GM23338 (cell line): ENCODE results near the gene APOL2.

Source experiments
- EZH2 ChIP-seq: fragments of 200-600 bp; sonication (generic); IDR thresholded peaks from one replicate; pipeline ENCODE4 v1.8.0; 2017; ENCODE audit warnings: antibody characterized with exemption, mild to moderate bottlenecking, low read depth; ENCODE audit not compliant: unreplicated experiment
- EZH2phosphoT487 ChIP-seq: fragments of 200-600 bp; sonication (generic); IDR thresholded peaks from one replicate; pipeline ENCODE4 v1.8.1; 2018; ENCODE audit warnings: antibody characterized with exemption; ENCODE audit not compliant: unreplicated experiment
- JUNB ChIP-seq: IDR thresholded peaks from one replicate; pipeline ENCODE4 v1.6.1; 2016; ENCODE audit warnings: antibody characterized with exemption; ENCODE audit not compliant: unreplicated experiment
- POLR2AphosphoS5 ChIP-seq: IDR thresholded peaks from 2 replicates; pipeline ENCODE4 v1.6.1; 2016; ENCODE audit warnings: antibody characterized with exemption, low read depth
- TF ChIP-seq, protein P1 (sequence below), 2 experiments: fragments of 200-600 bp in 1 of 2; sonication (generic) in 1 of 2; conservative IDR thresholded peaks; 2 replicates each; pipeline versions ENCODE4 v1.5.1 to v1.6.1; 2016 to 2017; ENCODE audit warnings: antibody characterized with exemption in 2 of 2, low read depth in 2 of 2, mild to moderate bottlenecking in 2 of 2, moderate library complexity in 1 of 2
- TF ChIP-seq, protein P2 (sequence below): IDR thresholded peaks from one replicate; pipeline ENCODE4 v1.6.1; 2018; ENCODE audit warnings: antibody characterized with exemption; ENCODE audit not compliant: unreplicated experiment
- TF ChIP-seq, protein P3 (sequence below): IDR thresholded peaks from 2 replicates; pipeline ENCODE4 v1.6.1; 2016; ENCODE audit warnings: antibody characterized with exemption
- TF ChIP-seq, protein P4 (sequence below): fragments of 250-450 bp; sonication (Bioruptor Pico); IDR thresholded peaks from 2 replicates; pipeline ENCODE4 v1.5.0; 2020; ENCODE audit warnings: mild to moderate bottlenecking, moderate library complexity

DNA sequence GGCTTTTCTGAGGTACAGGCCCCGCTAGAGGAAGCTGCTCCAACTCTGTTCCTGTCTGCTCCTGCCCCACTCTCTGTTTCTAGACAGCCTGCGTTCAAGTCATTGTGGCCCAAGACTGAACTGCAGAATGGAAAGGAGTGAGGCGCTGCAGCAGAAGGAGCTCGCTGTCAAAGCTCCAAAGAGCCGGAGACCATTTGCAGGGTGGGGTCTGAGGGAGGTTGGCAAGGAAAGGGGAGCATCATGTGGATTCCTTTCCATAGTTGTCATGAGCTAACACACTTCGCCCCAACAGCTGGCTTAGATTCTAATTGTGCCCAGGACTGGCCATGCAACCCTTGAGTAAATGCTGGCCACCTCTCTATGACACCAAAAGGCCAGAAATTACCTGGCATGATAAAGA is 56.5 kb downstream of the APOL2 start:
- TF ChIP-seq, protein P1, sequence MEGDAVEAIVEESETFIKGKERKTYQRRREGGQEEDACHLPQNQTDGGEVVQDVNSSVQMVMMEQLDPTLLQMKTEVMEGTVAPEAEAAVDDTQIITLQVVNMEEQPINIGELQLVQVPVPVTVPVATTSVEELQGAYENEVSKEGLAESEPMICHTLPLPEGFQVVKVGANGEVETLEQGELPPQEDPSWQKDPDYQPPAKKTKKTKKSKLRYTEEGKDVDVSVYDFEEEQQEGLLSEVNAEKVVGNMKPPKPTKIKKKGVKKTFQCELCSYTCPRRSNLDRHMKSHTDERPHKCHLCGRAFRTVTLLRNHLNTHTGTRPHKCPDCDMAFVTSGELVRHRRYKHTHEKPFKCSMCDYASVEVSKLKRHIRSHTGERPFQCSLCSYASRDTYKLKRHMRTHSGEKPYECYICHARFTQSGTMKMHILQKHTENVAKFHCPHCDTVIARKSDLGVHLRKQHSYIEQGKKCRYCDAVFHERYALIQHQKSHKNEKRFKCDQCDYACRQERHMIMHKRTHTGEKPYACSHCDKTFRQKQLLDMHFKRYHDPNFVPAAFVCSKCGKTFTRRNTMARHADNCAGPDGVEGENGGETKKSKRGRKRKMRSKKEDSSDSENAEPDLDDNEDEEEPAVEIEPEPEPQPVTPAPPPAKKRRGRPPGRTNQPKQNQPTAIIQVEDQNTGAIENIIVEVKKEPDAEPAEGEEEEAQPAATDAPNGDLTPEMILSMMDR (conservative IDR thresholded peaks at IDR 0.05; ENCODE audit: low read depth in 2 of 2): no peak
- TF ChIP-seq POLR2AphosphoS5 (no peak), EZH2phosphoT487 (no peak), EZH2 (no peak), JUNB (no peak)
- TF ChIP-seq, protein P2, sequence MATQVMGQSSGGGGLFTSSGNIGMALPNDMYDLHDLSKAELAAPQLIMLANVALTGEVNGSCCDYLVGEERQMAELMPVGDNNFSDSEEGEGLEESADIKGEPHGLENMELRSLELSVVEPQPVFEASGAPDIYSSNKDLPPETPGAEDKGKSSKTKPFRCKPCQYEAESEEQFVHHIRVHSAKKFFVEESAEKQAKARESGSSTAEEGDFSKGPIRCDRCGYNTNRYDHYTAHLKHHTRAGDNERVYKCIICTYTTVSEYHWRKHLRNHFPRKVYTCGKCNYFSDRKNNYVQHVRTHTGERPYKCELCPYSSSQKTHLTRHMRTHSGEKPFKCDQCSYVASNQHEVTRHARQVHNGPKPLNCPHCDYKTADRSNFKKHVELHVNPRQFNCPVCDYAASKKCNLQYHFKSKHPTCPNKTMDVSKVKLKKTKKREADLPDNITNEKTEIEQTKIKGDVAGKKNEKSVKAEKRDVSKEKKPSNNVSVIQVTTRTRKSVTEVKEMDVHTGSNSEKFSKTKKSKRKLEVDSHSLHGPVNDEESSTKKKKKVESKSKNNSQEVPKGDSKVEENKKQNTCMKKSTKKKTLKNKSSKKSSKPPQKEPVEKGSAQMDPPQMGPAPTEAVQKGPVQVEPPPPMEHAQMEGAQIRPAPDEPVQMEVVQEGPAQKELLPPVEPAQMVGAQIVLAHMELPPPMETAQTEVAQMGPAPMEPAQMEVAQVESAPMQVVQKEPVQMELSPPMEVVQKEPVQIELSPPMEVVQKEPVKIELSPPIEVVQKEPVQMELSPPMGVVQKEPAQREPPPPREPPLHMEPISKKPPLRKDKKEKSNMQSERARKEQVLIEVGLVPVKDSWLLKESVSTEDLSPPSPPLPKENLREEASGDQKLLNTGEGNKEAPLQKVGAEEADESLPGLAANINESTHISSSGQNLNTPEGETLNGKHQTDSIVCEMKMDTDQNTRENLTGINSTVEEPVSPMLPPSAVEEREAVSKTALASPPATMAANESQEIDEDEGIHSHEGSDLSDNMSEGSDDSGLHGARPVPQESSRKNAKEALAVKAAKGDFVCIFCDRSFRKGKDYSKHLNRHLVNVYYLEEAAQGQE: no peak
- TF ChIP-seq, protein P3, sequence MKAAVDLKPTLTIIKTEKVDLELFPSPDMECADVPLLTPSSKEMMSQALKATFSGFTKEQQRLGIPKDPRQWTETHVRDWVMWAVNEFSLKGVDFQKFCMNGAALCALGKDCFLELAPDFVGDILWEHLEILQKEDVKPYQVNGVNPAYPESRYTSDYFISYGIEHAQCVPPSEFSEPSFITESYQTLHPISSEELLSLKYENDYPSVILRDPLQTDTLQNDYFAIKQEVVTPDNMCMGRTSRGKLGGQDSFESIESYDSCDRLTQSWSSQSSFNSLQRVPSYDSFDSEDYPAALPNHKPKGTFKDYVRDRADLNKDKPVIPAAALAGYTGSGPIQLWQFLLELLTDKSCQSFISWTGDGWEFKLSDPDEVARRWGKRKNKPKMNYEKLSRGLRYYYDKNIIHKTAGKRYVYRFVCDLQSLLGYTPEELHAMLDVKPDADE: no peak
- TF ChIP-seq, protein P4, sequence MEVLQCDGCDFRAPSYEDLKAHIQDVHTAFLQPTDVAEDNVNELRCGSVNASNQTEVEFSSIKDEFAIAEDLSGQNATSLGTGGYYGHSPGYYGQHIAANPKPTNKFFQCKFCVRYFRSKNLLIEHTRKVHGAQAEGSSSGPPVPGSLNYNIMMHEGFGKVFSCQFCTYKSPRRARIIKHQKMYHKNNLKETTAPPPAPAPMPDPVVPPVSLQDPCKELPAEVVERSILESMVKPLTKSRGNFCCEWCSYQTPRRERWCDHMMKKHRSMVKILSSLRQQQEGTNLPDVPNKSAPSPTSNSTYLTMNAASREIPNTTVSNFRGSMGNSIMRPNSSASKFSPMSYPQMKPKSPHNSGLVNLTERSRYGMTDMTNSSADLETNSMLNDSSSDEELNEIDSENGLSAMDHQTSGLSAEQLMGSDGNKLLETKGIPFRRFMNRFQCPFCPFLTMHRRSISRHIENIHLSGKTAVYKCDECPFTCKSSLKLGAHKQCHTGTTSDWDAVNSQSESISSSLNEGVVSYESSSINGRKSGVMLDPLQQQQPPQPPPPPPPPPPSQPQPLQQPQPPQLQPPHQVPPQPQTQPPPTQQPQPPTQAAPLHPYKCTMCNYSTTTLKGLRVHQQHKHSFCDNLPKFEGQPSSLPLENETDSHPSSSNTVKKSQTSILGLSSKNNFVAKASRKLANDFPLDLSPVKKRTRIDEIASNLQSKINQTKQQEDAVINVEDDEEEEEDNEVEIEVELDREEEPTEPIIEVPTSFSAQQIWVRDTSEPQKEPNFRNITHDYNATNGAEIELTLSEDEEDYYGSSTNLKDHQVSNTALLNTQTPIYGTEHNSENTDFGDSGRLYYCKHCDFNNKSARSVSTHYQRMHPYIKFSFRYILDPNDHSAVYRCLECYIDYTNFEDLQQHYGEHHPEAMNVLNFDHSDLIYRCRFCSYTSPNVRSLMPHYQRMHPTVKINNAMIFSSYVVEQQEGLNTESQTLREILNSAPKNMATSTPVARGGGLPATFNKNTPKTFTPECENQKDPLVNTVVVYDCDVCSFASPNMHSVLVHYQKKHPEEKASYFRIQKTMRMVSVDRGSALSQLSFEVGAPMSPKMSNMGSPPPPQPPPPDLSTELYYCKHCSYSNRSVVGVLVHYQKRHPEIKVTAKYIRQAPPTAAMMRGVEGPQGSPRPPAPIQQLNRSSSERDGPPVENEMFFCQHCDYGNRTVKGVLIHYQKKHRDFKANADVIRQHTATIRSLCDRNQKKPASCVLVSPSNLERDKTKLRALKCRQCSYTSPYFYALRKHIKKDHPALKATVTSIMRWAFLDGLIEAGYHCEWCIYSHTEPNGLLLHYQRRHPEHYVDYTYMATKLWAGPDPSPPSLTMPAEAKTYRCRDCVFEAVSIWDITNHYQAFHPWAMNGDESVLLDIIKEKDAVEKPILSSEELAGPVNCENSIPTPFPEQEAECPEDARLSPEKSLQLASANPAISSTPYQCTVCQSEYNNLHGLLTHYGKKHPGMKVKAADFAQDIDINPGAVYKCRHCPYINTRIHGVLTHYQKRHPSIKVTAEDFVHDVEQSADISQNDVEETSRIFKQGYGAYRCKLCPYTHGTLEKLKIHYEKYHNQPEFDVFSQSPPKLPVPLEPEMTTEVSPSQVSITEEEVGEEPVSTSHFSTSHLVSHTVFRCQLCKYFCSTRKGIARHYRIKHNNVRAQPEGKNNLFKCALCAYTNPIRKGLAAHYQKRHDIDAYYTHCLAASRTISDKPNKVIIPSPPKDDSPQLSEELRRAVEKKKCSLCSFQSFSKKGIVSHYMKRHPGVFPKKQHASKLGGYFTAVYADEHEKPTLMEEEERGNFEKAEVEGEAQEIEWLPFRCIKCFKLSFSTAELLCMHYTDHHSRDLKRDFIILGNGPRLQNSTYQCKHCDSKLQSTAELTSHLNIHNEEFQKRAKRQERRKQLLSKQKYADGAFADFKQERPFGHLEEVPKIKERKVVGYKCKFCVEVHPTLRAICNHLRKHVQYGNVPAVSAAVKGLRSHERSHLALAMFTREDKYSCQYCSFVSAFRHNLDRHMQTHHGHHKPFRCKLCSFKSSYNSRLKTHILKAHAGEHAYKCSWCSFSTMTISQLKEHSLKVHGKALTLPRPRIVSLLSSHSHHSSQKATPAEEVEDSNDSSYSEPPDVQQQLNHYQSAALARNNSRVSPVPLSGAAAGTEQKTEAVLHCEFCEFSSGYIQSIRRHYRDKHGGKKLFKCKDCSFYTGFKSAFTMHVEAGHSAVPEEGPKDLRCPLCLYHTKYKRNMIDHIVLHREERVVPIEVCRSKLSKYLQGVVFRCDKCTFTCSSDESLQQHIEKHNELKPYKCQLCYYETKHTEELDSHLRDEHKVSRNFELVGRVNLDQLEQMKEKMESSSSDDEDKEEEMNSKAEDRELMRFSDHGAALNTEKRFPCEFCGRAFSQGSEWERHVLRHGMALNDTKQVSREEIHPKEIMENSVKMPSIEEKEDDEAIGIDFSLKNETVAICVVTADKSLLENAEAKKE (CRISPR knock-in tag): no peak
